H1 (cell line): ENCODE data around the gene BABAM1. TPM values are rescaled to one million over a fixed set of nuclear protein-coding genes. Genes with fewer than 3 reads are reported as not detected.

Experiments
- CTCF ChIA-PET: fragments of 300-600 bp; sonication (Branson Sonifier 250); formaldehyde crosslinking; loops from one replicate; lab custom pipeline; 2021; ENCODE audit not compliant: partially characterized antibody; lab: Charles Lee
- POLR2A ChIA-PET: fragments of 300-600 bp; sonication (Branson Sonifier 250); formaldehyde crosslinking; loops from one replicate; lab custom pipeline; 2021; ENCODE audit warnings: inconsistent platforms; ENCODE audit not compliant: partially characterized antibody; lab: Charles Lee
- DNase-seq, 2 experiments: peaks; one replicate each; pipeline versions ENCODE4 v3.0.0 to v3.0.0-alpha.2; 2010 to 2022; ENCODE audit warnings: low spot score in 2 of 2, low read depth in 1 of 2, mixed read lengths in 1 of 2
- FAIRE-seq: peaks from 2 replicates; lab custom pipeline; 2011; peaks lifted over from hg19 to GRCh38; lab: Jason Lieb, UNC
- H2AFZ ChIP-seq: 2 replicates; pipeline ENCODE4 v1.8.1; 2012; ENCODE audit warnings: low read length, inconsistent platforms
- H2AK5ac ChIP-seq: 2 replicates; pipeline ENCODE4 v1.6.1; 2013; ENCODE audit warnings: low read depth, low read length
- H2BK120ac ChIP-seq: replicated peaks from 2 replicates; pipeline ENCODE3; 2013; ENCODE audit warnings: low read depth, low read length, inconsistent platforms
- H2BK12ac ChIP-seq: 2 replicates; pipeline ENCODE4 v1.6.1; 2013; ENCODE audit warnings: low read depth, low read length
- H2BK15ac ChIP-seq: 2 replicates; pipeline ENCODE4 v1.6.1; 2013; ENCODE audit warnings: low read length
- H2BK20ac ChIP-seq: 2 replicates; pipeline ENCODE4 v1.6.1; 2013; ENCODE audit warnings: low read length
- H2BK5ac ChIP-seq: 2 replicates; pipeline ENCODE4 v1.6.1; 2013; ENCODE audit warnings: low read depth, low read length
- H3K14ac ChIP-seq: 2 replicates; pipeline ENCODE4 v1.6.1; 2013; ENCODE audit warnings: inconsistent platforms; ENCODE audit not compliant: insufficient read length
- H3K18ac ChIP-seq: 2 replicates; pipeline ENCODE4 v1.6.1; 2013; ENCODE audit warnings: low read length; ENCODE audit errors: extremely low read depth
- H3K23ac ChIP-seq: 2 replicates; pipeline ENCODE4 v1.6.1; 2013; ENCODE audit warnings: inconsistent platforms; ENCODE audit not compliant: insufficient read length
- H3K23me2 ChIP-seq: 2 replicates; pipeline ENCODE4 v1.6.1; 2013; ENCODE audit warnings: low read depth, low read length
- H3K27ac ChIP-seq: 2 replicates; pipeline ENCODE4 v1.6.1; 2011; ENCODE audit warnings: low read depth, low read length, inconsistent platforms
- H3K27me3 ChIP-seq, 4 experiments: replicated peaks in 1 of 4; 1 replicate in 1 of 4; 2 replicates in 3 of 4; pipeline versions ENCODE4 v1.6.1 to v1.8.1; 2011 to 2013; ENCODE audit warnings: low read length in 3 of 4, mild to moderate bottlenecking in 3 of 4, inconsistent platforms in 2 of 4, mixed read lengths in 2 of 4, moderate library complexity in 1 of 4; ENCODE audit not compliant: control insufficient read depth in 3 of 4, insufficient read depth in 3 of 4; ENCODE audit errors: extremely low read depth in 1 of 4
- H3K36me3 ChIP-seq, 4 experiments: 2 replicates each; pipeline versions ENCODE4 v1.6.1 to v1.8.1; 2011 to 2013; ENCODE audit warnings: mild to moderate bottlenecking in 4 of 4, low read length in 3 of 4, moderate library complexity in 2 of 4, control low read depth in 1 of 4, inconsistent platforms in 1 of 4; ENCODE audit not compliant: insufficient read depth in 4 of 4, control insufficient read depth in 2 of 4
- H3K4ac ChIP-seq: replicated peaks from 2 replicates; pipeline ENCODE3; 2013; ENCODE audit warnings: low read length, low read depth, mixed read lengths, inconsistent platforms; ENCODE audit not compliant: insufficient read length
- H3K4me1 ChIP-seq, 4 experiments: replicated peaks in 1 of 4; 1 replicate in 1 of 4; 2 replicates in 3 of 4; pipeline versions ENCODE4 v1.6.1 to v1.8.1; 2011 to 2013; ENCODE audit warnings: low read length in 3 of 4, inconsistent platforms in 2 of 4, mixed read lengths in 1 of 4; ENCODE audit not compliant: insufficient read depth in 4 of 4, control insufficient read depth in 3 of 4
- H3K4me2 ChIP-seq, 2 experiments: 2 replicates each; pipeline versions ENCODE4 v1.6.1 to v1.8.1; 2011 to 2013; ENCODE audit warnings: low read depth in 2 of 2, low read length in 2 of 2, control low read depth in 1 of 2, inconsistent platforms in 1 of 2, mild to moderate bottlenecking in 1 of 2; ENCODE audit not compliant: insufficient read depth in 1 of 2
- H3K4me3 ChIP-seq, 4 experiments: fragments of 200-600, 300-600 bp in 1 of 4; sonication (generic), shearing (Covaris generic), sonication (Bioruptor Twin) in 1 of 4; 2 replicates each; pipeline versions ENCODE4 v1.5.1 to v1.8.1; 2011 to 2016; ENCODE audit warnings: low read length in 4 of 4, low read depth in 3 of 4, control low read depth in 2 of 4, inconsistent platforms in 2 of 4, mild to moderate bottlenecking in 2 of 4, mixed read lengths in 1 of 4, moderate library complexity in 1 of 4; ENCODE audit not compliant: insufficient read depth in 2 of 4; ENCODE audit errors: extremely low read depth in 1 of 4
- H3K56ac ChIP-seq: replicated peaks from 2 replicates; pipeline ENCODE3; 2013; ENCODE audit warnings: low read depth, mild to moderate bottlenecking, mixed read lengths, low read length, inconsistent platforms; ENCODE audit not compliant: insufficient read length
- H3K79me1 ChIP-seq: 2 replicates; pipeline ENCODE4 v1.6.1; 2013; ENCODE audit warnings: low read depth, low read length, control low read depth
- H3K79me2 ChIP-seq, 2 experiments: 2 replicates each; pipeline versions ENCODE4 v1.6.1 to v1.8.1; 2012 to 2013; ENCODE audit warnings: low read length in 2 of 2, mild to moderate bottlenecking in 2 of 2, inconsistent platforms in 1 of 2; ENCODE audit not compliant: insufficient read depth in 2 of 2, control insufficient read depth in 1 of 2
- H3K9ac ChIP-seq, 4 experiments: replicated peaks in 1 of 4; 1 replicate in 1 of 4; 2 replicates in 3 of 4; pipeline versions ENCODE4 v1.6.1 to v1.8.1; 2011 to 2013; ENCODE audit warnings: low read depth in 3 of 4, low read length in 3 of 4, control low read depth in 2 of 4, mild to moderate bottlenecking in 2 of 4, moderate library complexity in 2 of 4, inconsistent platforms in 1 of 4; ENCODE audit errors: extremely low read depth in 1 of 4
- H3K9me3 ChIP-seq, 2 experiments: 2 replicates each; pipeline versions ENCODE4 v1.6.1 to v1.8.1; 2012 to 2013; ENCODE audit warnings: mild to moderate bottlenecking in 2 of 2, moderate library complexity in 2 of 2, control low read depth in 1 of 2, inconsistent platforms in 1 of 2, low read depth in 1 of 2, low read length in 1 of 2, mixed read lengths in 1 of 2; ENCODE audit not compliant: insufficient read depth in 2 of 2
- H4K20me1 ChIP-seq, 2 experiments: replicated peaks in 1 of 2; 2 replicates each; pipeline versions ENCODE3 to v1.8.1; 2011 to 2013; ENCODE audit warnings: inconsistent platforms in 2 of 2, low read length in 2 of 2, mild to moderate bottlenecking in 1 of 2; ENCODE audit not compliant: insufficient read depth in 2 of 2, control insufficient read depth in 1 of 2
- H4K5ac ChIP-seq: 2 replicates; pipeline ENCODE4 v1.6.1; 2013; ENCODE audit warnings: low read length, low read depth, mixed read lengths, inconsistent platforms; ENCODE audit not compliant: insufficient read length
- H4K8ac ChIP-seq: 2 replicates; pipeline ENCODE4 v1.8.0; 2013; ENCODE audit warnings: mild to moderate bottlenecking, moderate library complexity, low read length, inconsistent platforms; ENCODE audit not compliant: insufficient read depth; ENCODE audit errors: extremely low read depth
- H4K91ac ChIP-seq: replicated peaks from 2 replicates; pipeline ENCODE3; 2013; ENCODE audit warnings: low read length, mixed read lengths, inconsistent platforms; ENCODE audit not compliant: insufficient read length
- CTBP2 ChIP-seq: IDR thresholded peaks from 2 replicates; pipeline ENCODE4 v1.7.0; 2011; ENCODE audit warnings: borderline replicate concordance, mild to moderate bottlenecking, moderate library complexity, mixed read lengths, low read length; ENCODE audit not compliant: insufficient read depth, insufficient read length
- E2F6 ChIP-seq: IDR thresholded peaks from 2 replicates; pipeline ENCODE4 v1.6.1; 2012; ENCODE audit warnings: inconsistent platforms
- POLR2A ChIP-seq, 2 experiments: IDR thresholded peaks; 1 replicate in 1 of 2; 2 replicates in 1 of 2; pipeline ENCODE4 v1.6.1; 2011; ENCODE audit warnings: low read depth in 2 of 2, low read length in 2 of 2, mild to moderate bottlenecking in 2 of 2; ENCODE audit errors: control extremely low read depth in 1 of 2
- POLR2AphosphoS5 ChIP-seq: IDR thresholded peaks from 2 replicates; pipeline ENCODE4 v1.6.1; 2011; ENCODE audit warnings: low read depth, low read length
- SIN3A ChIP-seq, 2 experiments: IDR thresholded peaks in 1 of 2; conservative IDR thresholded peaks in 1 of 2; 2 replicates each; pipeline ENCODE4 v1.6.1; 2011 to 2012; ENCODE audit warnings: low read length in 2 of 2, improper control_type of control experiment in 1 of 2, low read depth in 1 of 2, mild to moderate bottlenecking in 1 of 2
- WGBS, 2 experiments: shearing (Covaris generic) in 1 of 2; methylation state at CpG; one replicate each; pipeline versions ENCODE4 v1.1.6 to v1.1.7; 2013 to 2015; ENCODE audit warnings: low lambda C conversion rate in 2 of 2, mixed read lengths in 2 of 2, inconsistent platforms in 1 of 2, low coverage in 1 of 2, missing lambda C conversion rate in 1 of 2; ENCODE audit not compliant: insufficient replicate concordance in 2 of 2, insufficient coverage in 1 of 2, insufficient read length in 1 of 2; ENCODE audit errors: extremely low coverage in 1 of 2, missing lambda C conversion rate in 1 of 2; 5-methylcytosine and 5-hydroxymethylcytosine counted together
- polyA plus RNA-seq, 7 experiments: library from polyadenylated mRNA; depleted of rRNA in 3 of 7; stranded (reverse) in 5 of 7; unstranded in 2 of 7; fragments of >200 nt in 5 of 7; fragments of 200-250 nt in 2 of 7; gene quantifications; 1 replicate in 5 of 7; 2 replicates in 1 of 7; 4 replicates in 1 of 7; pipeline versions ENCODE4 v1.2.1 to v1.2.3, GENCODE V29; 2011 to 2013; ENCODE audit warnings: missing spikeins in 2 of 7, mixed read lengths in 2 of 7
- total RNA-seq: library from RNA; stranded (reverse); fragmentation: NEBNext Ultra II Directional; extraction: Animal tissue kit (Norgen Biotek cat#: 25700); gene quantifications from 2 replicates; pipeline ENCODE4 v1.2.1, GENCODE V29; 2021

BABAM1 gene
- total and polyA plus RNA-seq, 2 of the 8 experiments (the other 6 are each of a cell fraction or from before 2014, with no cell fraction given) = 127 to 133 TPM

- FAIRE-seq = no peak
- no peak overlapping the region for H4K91ac ChIP-seq
- no peak overlapping the region for H3K56ac ChIP-seq
- 0 out of 7 replicates have a peak overlapping the region, but pooled peaks of 1 of the 4 experiments have one; percentile 21 for H3K9ac ChIP-seq
- no peaks in the 10 kb centered on the region for H3K79me2 ChIP-seq
- no peak overlapping the region for H3K4me2 ChIP-seq
- H3K23ac ChIP-seq = no peak overlapping the region
- H2BK120ac ChIP-seq = no peak overlapping the region
- no peak overlapping the region for H2AFZ ChIP-seq
- ChIA-PET POLR2A (interaction anchor here (0.9 to 17.1 kb wide), 6 partner anchors 8 to 86 kb away, joined by 3 to 329 read pairs (median 4); partner anchors contain the start of genes ABHD8, ANO8, DDA1 and GTPBP3), CTCF (interaction anchor here (0.6 to 1.2 kb wide), 4 partner anchors 9 to 122 kb away, joined by 3 to 4 read pairs (median 4); no protein-coding TSS in a partner anchor)
- H2BK15ac ChIP-seq = no peak overlapping the region
- no peak overlapping the region for H3K18ac ChIP-seq
- peaks cover 0 to 5% (median 2%) of the 10 kb centered on the region in 4 experiments; a peak in 4 of 7 replicates for H3K4me1 ChIP-seq
- WGBS, 2 experiments = 91% methylated on average over 17 of the region's 19 CpGs; no CpG with 5 or more reads in 1 of the 2 experiments
- no peak for TF ChIP-seq E2F6
- TF ChIP-seq POLR2A (IDR thresholded peaks at IDR 0.05; ENCODE audit: control extremely low read depth in 1 of 2, low read depth in 2 of 2, low read length in 2 of 2) = peak in 1 of 2 experiments; percentile 65; a peak in 1 of 3 replicates
- no peak for TF ChIP-seq SIN3A (conservative IDR thresholded peaks at IDR 0.05 in 1 of 2, IDR thresholded peaks at IDR 0.05 in 1 of 2; ENCODE audit: low read depth in 1 of 2, low read length in 2 of 2)
- no peak for TF ChIP-seq CTBP2
- peak; percentile 44 for TF ChIP-seq POLR2AphosphoS5
- peaks cover 0 to 3% of the 10 kb centered on the region in 2 experiments for H4K20me1 ChIP-seq
- no peak overlapping the region; the same call in 1 of the 2 replicates for H2AK5ac ChIP-seq
- H3K4me3 ChIP-seq = no peak overlapping the region
- no peak for DNase-seq
- H3K23me2 ChIP-seq = no peaks in the 10 kb centered on the region
- H2BK20ac ChIP-seq = no peak overlapping the region
- peaks cover 2 to 38% (median 15%) of the 10 kb centered on the region in 4 experiments; a peak in 5 of 8 replicates for H3K36me3 ChIP-seq
- no peak overlapping the region for H2BK12ac ChIP-seq
- H4K5ac ChIP-seq = no peak overlapping the region
- H3K79me1 ChIP-seq = no peaks in the 10 kb centered on the region; the same call in 1 of the 2 replicates
- H3K14ac ChIP-seq = no peak overlapping the region
- no peak overlapping the region for H4K8ac ChIP-seq
- no peaks in the 10 kb centered on the region for H3K9me3 ChIP-seq
- no peak overlapping the region for H3K4ac ChIP-seq
- H3K27me3 ChIP-seq = no peaks in the 10 kb centered on the region
- peak overlapping the region; percentile 79; the same call in 1 of the 2 replicates for H2BK5ac ChIP-seq
- H3K27ac ChIP-seq = no peak overlapping the region
Observed at GRCh38 chr19:17321655-17322489, 54.6 kb downstream of the BABAM1 start.
